Natural killer cell (primary cell): ENCODE results near the gene PALLD. TPM values are rescaled to one million over a fixed set of nuclear protein-coding genes. Genes with fewer than 3 reads are reported as not detected.

Experiments used
- ATAC-seq, 3 donors: fragments of 150-1000 bp in 2 of 3; fragments of 200-7000 bp in 1 of 3; cut with Tn5 transposase; 1 replicate in 1 of 3; 2 replicates in 2 of 3; pipeline ENCODE4 v1.10.0; 2021; ENCODE audit warnings: mild to moderate bottlenecking in 2 of 3, moderate library complexity in 2 of 3
- DNase-seq, 2 donors: peaks; one replicate each; pipeline versions ENCODE4 v3.0.0 to v3.0.0-alpha.2; 2013 to 2021; ENCODE audit warnings: mixed read lengths in 1 of 2
- H3K27ac ChIP-seq: one replicate; pipeline ENCODE4 v1.5.1; 2013; ENCODE audit warnings: mild to moderate bottlenecking, low read length
- H3K27me3 ChIP-seq: one replicate; pipeline ENCODE4 v1.6.1; 2013; ENCODE audit warnings: low read length; ENCODE audit not compliant: control insufficient read depth, insufficient read depth
- H3K36me3 ChIP-seq: one replicate; pipeline ENCODE4 v1.6.1; 2013; ENCODE audit warnings: low read length; ENCODE audit not compliant: control insufficient read depth, insufficient read depth
- H3K4me1 ChIP-seq: one replicate; pipeline ENCODE4 v1.6.1; 2013; ENCODE audit warnings: low read length; ENCODE audit not compliant: control insufficient read depth, insufficient read depth
- H3K4me3 ChIP-seq: one replicate; pipeline ENCODE4 v1.5.1; 2013; ENCODE audit warnings: low read length
- H3K9me3 ChIP-seq: one replicate; pipeline ENCODE4 v1.6.1; 2013; ENCODE audit warnings: low read length; ENCODE audit not compliant: control insufficient read depth, insufficient read depth
- H3K27ac Mint-ChIP-seq, 2 donors: one replicate each; pipeline ENCODE4 v1.8.0; 2022; ENCODE audit warnings: mild to moderate bottlenecking in 2 of 2, mixed read lengths in 2 of 2, moderate library complexity in 1 of 2
- H3K27me3 Mint-ChIP-seq, 2 donors: one replicate each; pipeline ENCODE4 v1.8.0; 2022; ENCODE audit warnings: low read depth in 2 of 2, mixed read lengths in 2 of 2
- H3K36me3 Mint-ChIP-seq: one replicate; pipeline ENCODE4 v1.8.0; 2022; ENCODE audit warnings: mixed read lengths
- H3K4me1 Mint-ChIP-seq, 2 donors: one replicate each; pipeline ENCODE4 v1.8.0; 2022; ENCODE audit warnings: mixed read lengths in 2 of 2
- H3K4me3 Mint-ChIP-seq: one replicate; pipeline ENCODE4 v1.8.0; 2022; ENCODE audit warnings: mild to moderate bottlenecking, moderate library complexity, mixed read lengths
- H3K9me3 Mint-ChIP-seq, 2 donors: one replicate each; pipeline ENCODE4 v1.8.0; 2022; ENCODE audit warnings: mixed read lengths in 2 of 2
- WGBS: methylation state at CpG from one replicate; pipeline ENCODE4 v1.1.7; 2013; ENCODE audit warnings: missing lambda C conversion rate; ENCODE audit not compliant: insufficient coverage; 5-methylcytosine and 5-hydroxymethylcytosine counted together
- intact Hi-C: fragments of 100-400 bp; cut with micrococcal nuclease; formaldehyde crosslinking; loops from one replicate; pipeline ENCODE4 v1.14.2; 2022
- total RNA-seq, 4 donors: library from RNA; stranded (reverse); fragments of 120-200 nt in 1 of 4; gene quantifications; one replicate each; pipeline versions ENCODE4 v1.2.3 to v1.2.4, GENCODE V29; 2013 to 2022
- TF ChIP-seq, protein P1 (sequence below): fragments of 200-600 bp; IDR thresholded peaks from one replicate; pipeline ENCODE4 v1.8.0; 2022; ENCODE audit warnings: antibody characterized with exemption

PALLD gene
- total RNA-seq, 3 donors from 2014 or later (not counting 1 experiment from before 2014, with no cell fraction given): 15.1 to 25.4 (median 22.8) TPM

DNA sequence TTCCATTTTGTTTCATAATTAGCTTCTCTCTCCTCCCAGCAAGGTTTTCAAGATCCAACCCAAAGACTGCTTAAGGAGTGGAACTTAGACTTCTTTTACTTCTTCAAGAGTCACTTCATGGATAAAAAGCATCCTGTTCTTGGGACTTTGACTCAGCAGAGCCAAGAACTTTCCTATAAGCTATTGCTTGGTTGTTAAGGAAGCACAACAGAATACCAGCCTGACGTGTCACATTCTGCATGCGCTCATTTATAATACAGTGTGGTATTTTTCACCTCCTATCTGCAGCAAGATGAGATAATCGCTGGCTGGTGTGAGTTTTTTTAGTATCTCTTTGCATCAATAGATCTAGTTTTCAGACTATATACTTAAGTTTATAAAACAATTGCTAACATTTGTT, 152.1 kb downstream of the PALLD start:
- H3K4me3 ChIP-seq: no peak overlapping the region
- TF ChIP-seq, protein P1, sequence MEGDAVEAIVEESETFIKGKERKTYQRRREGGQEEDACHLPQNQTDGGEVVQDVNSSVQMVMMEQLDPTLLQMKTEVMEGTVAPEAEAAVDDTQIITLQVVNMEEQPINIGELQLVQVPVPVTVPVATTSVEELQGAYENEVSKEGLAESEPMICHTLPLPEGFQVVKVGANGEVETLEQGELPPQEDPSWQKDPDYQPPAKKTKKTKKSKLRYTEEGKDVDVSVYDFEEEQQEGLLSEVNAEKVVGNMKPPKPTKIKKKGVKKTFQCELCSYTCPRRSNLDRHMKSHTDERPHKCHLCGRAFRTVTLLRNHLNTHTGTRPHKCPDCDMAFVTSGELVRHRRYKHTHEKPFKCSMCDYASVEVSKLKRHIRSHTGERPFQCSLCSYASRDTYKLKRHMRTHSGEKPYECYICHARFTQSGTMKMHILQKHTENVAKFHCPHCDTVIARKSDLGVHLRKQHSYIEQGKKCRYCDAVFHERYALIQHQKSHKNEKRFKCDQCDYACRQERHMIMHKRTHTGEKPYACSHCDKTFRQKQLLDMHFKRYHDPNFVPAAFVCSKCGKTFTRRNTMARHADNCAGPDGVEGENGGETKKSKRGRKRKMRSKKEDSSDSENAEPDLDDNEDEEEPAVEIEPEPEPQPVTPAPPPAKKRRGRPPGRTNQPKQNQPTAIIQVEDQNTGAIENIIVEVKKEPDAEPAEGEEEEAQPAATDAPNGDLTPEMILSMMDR: no peak
- no peak overlapping the region for H3K27ac ChIP-seq
- H3K27me3 Mint-ChIP-seq: peaks cover 6 to 60% of the 10 kb centered on the region in 2 donors
- no peak for ATAC-seq
- no peak overlapping the region for H3K27ac Mint-ChIP-seq
- H3K9me3 Mint-ChIP-seq: no peaks in the 10 kb centered on the region
- H3K9me3 ChIP-seq: no peaks in the 10 kb centered on the region
- H3K4me3 Mint-ChIP-seq: no peak overlapping the region
- intact Hi-C loops: no loop called here
- H3K4me1 Mint-ChIP-seq: no peaks in the 10 kb centered on the region
- no peaks in the 10 kb centered on the region for H3K4me1 ChIP-seq
- no peaks in the 10 kb centered on the region for H3K36me3 ChIP-seq
- no peaks in the 10 kb centered on the region for H3K36me3 Mint-ChIP-seq
- 100% methylated on average over 2 of the region's 3 CpGs for WGBS
- H3K27me3 ChIP-seq: no peaks in the 10 kb centered on the region
- DNase-seq: no peak

DNA sequence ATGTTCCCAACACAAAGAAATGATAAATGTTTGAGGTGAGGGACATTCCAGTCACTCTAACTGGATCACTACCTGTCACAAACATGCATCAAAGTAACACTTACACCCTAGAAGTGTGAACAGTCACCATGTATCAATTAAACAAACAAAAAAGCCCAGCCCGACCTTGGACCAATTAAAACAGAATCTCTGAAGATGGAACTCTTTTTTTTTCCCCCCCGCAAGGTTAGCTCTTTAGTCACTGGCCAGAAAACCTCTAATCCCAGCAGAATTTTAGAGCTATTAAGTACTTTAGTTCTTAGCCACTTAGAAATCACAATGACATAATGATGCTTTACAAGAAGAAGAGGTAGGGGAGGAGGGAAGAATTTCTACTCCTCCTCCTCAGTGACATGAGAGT, 154.5 kb downstream of the PALLD start:
- Histone ChIP-seq H3K4me1 (no peaks in the 10 kb centered on the region), H3K27ac (no peak overlapping the region), H3K27me3 (no peaks in the 10 kb centered on the region), H3K36me3 (no peaks in the 10 kb centered on the region), H3K9me3 (no peaks in the 10 kb centered on the region), H3K4me3 (no peak overlapping the region)
- DNase-seq (no peak), ATAC-seq (no peak)
- intact Hi-C loops: no loop called here
- Mint-ChIP-seq H3K4me3 (no peak overlapping the region), H3K4me1 (peaks cover 6% of the 10 kb centered on the region in 2 donors), H3K9me3 (no peaks in the 10 kb centered on the region), H3K27ac (no peak overlapping the region), H3K27me3 (peaks cover 10 to 64% of the 10 kb centered on the region in 2 donors), H3K36me3 (no peaks in the 10 kb centered on the region)
- 77% methylated on average over 2 of the region's 2 CpGs for WGBS
- TF ChIP-seq, protein P1: no peak

DNA sequence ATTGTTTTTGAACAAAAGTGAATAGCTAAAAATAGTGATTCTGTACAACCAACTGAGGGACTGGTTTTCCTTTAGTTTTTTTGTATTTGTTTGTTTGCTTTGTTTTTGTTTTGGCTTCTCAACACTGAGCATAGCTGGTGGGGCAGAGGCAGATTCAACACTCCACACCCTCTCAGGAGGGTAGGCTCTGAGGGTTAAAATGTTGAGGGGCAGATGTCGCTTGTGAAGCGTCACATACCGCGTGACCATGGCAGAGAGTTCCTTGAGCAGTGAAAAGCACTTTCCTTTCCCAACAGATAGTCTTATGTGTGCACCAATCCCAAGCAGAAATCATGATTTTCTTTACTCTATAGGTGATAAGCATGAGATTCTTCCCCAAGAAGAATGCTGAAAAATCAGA, 155.0 kb downstream of the PALLD start:
- Histone ChIP-seq H3K36me3 (no peaks in the 10 kb centered on the region), H3K27me3 (no peaks in the 10 kb centered on the region), H3K27ac (no peak overlapping the region), H3K9me3 (no peaks in the 10 kb centered on the region), H3K4me3 (no peak overlapping the region), H3K4me1 (no peaks in the 10 kb centered on the region)
- ATAC-seq (no peak), DNase-seq (no peak)
- TF ChIP-seq, protein P1: no peak
- intact Hi-C loops: no loop called here
- H3K4me1 Mint-ChIP-seq: peaks cover 6% of the 10 kb centered on the region in 2 donors
- no peak overlapping the region for H3K27ac Mint-ChIP-seq
- H3K27me3 Mint-ChIP-seq: peaks cover 10 to 60% of the 10 kb centered on the region in 2 donors
- H3K4me3 Mint-ChIP-seq: no peak overlapping the region
- no peaks in the 10 kb centered on the region for H3K36me3 Mint-ChIP-seq
- no peaks in the 10 kb centered on the region for H3K9me3 Mint-ChIP-seq
- WGBS: 100% methylated on average over 4 of the region's 4 CpGs

DNA sequence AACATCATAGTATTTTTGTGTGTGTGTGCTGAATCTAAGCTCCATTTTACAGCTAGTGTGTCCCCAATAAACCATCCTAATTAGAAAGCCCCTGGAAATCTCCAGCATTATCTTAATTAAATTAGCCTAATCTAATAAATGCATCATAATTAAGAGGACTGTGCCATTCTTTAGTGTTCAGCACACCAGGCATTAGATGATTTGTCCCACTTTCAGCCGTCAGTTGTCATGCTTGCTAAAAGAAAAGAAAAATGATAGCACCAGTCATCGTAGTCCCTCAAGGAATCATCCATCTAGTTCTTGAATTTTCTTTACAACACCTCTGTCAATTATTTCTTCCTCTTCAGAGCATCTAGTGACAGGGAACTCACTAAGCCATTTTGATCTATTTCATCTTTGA, 155.9 kb downstream of the PALLD start:
- no peak for DNase-seq
- Mint-ChIP-seq H3K27me3 (peaks cover 14 to 60% of the 10 kb centered on the region in 2 donors), H3K36me3 (no peaks in the 10 kb centered on the region), H3K9me3 (no peaks in the 10 kb centered on the region), H3K4me1 (peaks cover 6% of the 10 kb centered on the region in 2 donors), H3K27ac (no peak overlapping the region), H3K4me3 (no peak overlapping the region)
- H3K4me1 ChIP-seq: no peaks in the 10 kb centered on the region
- no peaks in the 10 kb centered on the region for H3K9me3 ChIP-seq
- TF ChIP-seq, protein P1: no peak
- ATAC-seq: no peak
- no peaks in the 10 kb centered on the region for H3K36me3 ChIP-seq
- intact Hi-C loops: no loop called here
- no peak overlapping the region for H3K27ac ChIP-seq
- 86% methylated on average over 2 of the region's 2 CpGs for WGBS
- no peaks in the 10 kb centered on the region for H3K27me3 ChIP-seq
- H3K4me3 ChIP-seq: no peak overlapping the region
